HuH-7 (cell line): ENCODE data around the gene DNM1.
A peak's percentile ranks its signal among the peaks of the same experiment; 100 is the strongest.
"Not testable (repeated sequence)": the region's sequence is repeated elsewhere in the genome, so short reads cannot be mapped to it uniquely, and the experiment has no call there.

ENCODE experiments used
- DNase-seq: peaks from one replicate; pipeline ENCODE4 v3.0.0; 2011; ENCODE audit warnings: low spot score

Gene DNM1

GRCh38 chr9:128225770-128226411, 22.7 kb downstream of the DNM1 start:
- DNase-seq = no peak

DNA sequence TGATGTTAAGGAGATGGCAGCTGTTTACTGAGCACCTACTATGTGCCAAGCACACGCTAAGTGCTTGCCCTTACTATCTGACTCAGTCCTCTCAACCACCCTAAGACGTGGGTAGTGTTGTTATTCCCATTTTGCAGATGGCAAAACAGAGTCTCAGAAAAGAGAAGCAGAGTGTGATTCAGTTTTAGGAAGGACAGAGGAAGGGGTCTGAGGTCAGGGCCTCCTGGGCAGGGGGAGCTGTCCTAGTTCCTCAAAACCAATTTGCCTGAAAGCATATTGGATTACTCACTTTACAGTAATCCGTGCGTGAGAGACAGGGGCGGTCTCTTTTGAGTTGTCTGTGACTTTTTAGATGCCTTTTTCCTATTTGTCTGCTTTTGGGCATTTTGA, 23.2 kb downstream of the DNM1 start:
- DNase-seq = no peak

- DNase-seq = not testable (repeated sequence)
These were observed 27.7 kb downstream of the DNM1 start for GRCh38 chr9:128230897-128231296.

DNA sequence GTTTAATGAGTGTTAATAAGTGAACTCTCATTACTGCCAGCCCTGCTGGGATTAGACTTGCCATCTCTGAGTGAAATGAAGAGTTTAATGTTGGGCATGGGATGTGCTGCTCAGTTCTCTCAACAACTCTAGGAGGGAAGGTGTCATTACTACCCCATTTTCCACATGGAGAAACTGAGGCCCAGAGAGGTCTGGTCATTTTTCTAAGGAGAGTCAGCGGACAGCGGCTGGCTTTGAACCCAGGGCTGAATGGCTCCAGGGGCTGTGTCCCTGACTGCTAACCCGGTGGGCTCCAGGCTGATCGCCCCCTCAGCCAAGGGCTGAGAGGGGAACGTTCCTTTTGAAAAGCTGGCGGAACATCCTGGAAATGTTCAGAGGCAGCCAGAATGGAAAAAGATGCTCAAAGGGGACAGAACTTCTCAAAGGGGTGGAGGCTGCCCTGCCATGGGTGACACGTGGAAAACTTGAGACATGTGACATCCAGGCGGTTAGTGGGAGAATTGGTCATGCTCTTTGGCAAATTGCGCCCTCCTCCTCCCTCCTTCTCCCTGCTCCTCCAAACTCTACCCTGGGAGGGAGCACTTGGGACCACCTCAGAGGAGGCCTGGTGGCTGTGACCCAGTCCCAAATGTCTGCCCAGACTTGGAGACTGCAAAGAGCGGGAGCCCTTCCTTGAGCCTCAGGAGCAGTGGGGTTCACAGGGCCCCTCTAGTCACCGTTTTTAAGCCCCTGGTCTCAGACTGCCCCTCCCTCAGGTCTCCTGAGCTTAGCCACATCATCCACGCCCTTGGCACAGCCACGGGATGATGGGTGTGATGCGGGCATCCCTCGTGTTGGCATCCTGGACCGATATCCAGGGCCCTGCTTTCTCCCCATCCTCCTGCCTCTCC, 28.7 kb downstream of the DNM1 start:
- no peak for DNase-seq

DNA sequence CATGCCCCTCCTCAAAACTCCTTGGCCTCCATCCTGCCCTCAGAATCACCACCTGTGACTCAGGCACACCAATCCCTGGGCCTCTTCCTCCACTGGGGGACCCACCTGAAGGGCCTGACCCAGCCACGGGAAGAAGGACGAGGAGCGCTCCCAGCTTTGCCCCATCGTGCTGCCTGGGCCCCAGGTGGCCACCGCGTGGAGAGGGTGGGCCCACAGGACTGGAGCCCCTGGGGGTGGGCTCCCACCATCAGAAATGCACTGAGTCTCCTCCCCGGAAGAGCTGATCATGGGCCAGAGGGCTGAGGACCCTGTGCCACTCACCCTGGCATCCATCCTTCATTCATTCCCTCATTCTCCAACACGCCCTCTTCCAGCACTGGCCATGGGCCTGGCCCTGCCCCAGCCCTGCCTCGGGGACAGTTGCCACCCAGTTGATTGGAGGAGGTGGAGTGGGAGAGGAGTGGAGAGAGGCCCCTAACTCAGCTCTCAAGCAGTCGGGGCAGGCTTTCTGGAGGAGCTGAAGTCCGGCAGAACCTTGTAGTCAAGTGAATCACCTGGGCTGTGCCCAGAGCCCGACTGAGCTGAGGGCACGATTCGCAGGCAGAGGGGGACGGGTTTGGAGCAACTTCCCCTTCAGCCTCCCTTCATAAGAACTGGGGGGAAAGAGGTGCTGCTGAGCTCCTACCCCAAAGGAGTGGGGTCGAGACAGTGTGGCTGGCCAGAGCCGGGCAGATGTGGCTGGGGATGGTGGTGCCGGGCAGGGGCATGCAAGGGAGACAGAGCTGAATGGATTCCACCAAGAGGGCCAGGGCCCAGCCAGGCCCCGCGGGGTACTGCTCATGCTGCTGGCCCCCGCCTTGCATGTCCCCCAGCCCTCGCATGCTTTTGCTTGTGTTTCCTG, 29.6 kb downstream of the DNM1 start:
- no peak for DNase-seq

DNA sequence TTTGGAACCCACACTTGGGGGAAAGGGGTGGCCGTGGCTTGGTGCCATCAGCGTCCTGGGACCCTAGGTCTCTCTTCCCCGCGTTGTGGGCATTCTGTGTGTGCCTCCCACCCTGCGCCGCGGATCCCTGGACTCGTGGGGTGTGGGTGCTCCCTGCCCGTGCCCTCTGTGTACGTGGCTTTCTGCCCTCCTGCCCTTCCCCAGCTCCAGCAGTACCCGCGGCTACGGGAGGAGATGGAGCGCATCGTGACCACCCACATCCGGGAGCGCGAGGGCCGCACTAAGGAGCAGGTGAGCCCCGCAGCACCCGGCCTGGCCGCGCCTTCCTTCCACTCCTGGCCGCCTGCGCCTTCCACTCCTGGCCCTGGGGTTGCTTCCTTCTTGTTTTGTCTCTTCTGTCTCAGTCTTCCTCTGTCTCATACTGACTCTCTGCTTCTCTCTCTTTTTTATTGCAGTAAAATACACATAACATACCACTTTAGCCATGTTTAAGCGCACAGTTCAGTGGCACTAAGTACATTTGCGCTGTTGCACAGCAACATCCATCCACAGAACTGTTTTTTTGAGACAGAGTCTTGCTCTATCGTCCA, 30.7 kb downstream of the DNM1 start:
- DNase-seq = no peak

DNA sequence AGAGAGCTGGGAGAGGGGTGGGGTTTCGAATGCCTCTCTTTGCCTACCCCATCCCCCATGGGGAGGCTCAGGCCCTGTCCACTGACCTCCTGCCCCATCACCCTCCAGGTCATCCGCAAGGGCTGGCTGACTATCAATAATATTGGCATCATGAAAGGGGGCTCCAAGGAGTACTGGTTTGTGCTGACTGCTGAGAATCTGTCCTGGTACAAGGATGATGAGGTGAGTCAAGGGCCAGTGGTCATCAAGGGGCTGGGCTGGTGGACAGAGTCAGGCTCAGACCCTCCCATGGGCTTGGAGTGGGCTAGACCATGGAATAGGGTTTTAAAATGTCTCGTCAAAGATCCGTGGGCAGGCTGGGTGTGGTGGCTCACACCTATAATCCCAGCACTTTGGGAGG, 38.9 kb downstream of the DNM1 start:
- DNase-seq = no peak

GRCh38 chr9:128242828-128243214, 39.6 kb downstream of the DNM1 start:
- no peak for DNase-seq

DNA sequence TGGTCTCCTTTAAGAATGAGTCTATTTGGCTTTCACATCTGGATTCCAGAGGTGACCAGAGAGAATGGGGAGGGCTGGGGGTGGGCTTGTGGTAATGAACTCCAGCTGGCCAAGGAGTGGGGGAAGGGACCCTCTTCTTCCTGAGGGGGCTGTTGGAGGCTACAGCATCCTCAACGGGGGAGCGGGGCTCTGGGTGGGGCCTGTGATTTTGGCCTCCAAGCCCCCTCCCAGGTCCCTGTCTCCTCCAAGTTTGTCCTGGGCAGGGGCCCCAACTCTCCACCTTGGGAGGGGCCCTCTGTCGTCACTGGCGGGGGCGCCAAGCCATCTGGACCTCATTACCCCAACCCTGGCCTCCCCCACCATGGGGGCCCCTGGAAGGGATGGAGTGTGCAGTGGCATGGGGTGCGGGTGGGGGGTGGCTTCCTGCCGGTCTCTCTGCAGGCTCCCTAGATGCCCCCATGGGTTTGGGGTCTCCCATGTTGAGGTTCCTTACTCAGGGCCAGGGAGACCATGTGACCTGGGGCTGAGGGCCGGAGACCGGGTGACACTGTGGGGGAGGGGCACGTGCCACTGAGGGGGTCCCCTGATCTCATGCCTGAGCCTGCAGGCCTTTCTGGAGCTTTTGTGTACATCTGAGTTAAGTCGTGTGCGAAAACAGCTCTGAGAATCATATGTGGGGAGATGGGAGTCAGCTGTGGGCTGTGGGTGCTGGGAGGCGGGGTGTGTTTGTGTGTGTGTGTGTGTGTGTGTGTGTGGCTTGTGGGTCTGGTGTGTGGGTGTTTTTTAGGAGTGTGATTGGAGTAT, 40.2 kb downstream of the DNM1 start:
- DNase-seq = no peak

DNA sequence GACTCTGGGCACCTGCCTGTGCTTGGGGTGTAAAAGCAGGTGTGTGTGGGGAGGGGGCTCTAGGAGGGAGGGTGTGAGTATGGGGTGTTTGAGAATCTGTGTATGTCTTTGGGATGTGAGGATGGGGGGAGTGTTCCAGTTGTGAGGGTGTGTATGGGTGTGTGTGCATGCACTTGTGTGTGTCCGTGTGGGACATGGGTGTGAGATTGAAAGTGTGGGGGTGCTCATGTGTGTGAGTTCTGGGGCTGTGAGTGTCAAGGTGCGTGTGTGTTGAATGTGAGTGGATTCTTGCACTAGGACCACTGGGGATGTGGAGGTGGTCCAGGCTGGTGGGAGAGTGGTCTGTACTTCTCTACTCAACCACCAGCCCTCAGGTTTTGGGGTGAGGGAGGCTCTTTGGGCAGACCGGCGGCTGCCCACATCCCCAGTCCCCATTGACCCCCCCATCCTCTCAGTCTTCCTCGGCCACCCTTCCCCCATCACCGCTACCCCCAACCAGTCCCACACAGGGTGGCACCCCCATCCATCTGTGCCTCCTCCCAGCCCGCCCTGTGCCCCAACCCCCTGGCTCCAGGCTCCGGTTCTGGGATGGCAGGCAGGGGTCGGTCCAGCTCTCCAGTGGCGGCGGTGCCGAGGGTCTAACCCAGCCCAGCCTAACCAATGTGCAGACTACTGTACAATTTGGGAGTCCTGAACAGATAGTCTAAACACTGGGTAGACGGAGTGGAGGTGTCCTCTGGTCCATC, 41.1 kb downstream of the DNM1 start:
- no peak for DNase-seq

- no peak for DNase-seq
These were observed 41.7 kb downstream of the DNM1 start for GRCh38 chr9:128244837-128245231.

- DNase-seq = no peak
These were observed 42.4 kb downstream of the DNM1 start for GRCh38 chr9:128245421-128246151.

DNA sequence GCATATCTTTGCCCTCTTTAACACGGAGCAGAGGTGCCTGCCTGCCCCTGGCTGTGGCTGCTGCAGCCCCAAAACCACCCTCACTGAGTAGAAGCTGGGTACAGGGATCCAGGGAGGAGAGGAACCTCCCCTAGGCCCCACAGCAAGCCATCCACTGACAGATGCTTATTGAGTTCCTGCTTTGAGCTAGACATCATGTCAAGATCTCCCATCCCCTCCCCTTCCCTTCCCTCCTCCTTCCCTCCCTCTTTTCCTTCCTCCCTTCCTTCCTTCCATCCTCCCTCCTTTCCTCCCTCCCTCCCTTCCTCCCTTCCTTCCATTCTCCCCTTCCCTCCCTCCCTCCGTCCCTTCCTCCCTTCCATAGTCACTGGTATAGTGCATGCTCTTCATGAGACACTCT, 43.3 kb downstream of the DNM1 start:
- DNase-seq = no peak

GRCh38 chr9:128247226-128247803, 44.1 kb downstream of the DNM1 start:
- no peak for DNase-seq

- DNase-seq = no peak
These were observed 46.4 kb downstream of the DNM1 start for GRCh38 chr9:128249558-128249907.

GRCh38 chr9:128249908-128250838, 47.0 kb downstream of the DNM1 start:
- DNase-seq = peak; percentile 68

GRCh38 chr9:128250839-128251731, 47.9 kb downstream of the DNM1 start:
- DNase-seq = no peak

GRCh38 chr9:128251732-128252100, 48.5 kb downstream of the DNM1 start:
- DNase-seq = no peak
